GM21529 (cell line): Measurements from ENCODE around the gene AP1S1.
"Not testable (repeated sequence)": the region's sequence is repeated elsewhere in the genome, so short reads cannot be mapped to it uniquely, and the experiment has no call there.

Source experiments
- ATAC-seq: cut with Tn5 transposase; IDR thresholded peaks from one replicate; pipeline ENCODE4 v1.9.1; 2021; ENCODE audit not compliant: unreplicated experiment

Gene AP1S1

GRCh38 chr7:101124376-101125056, 29.8 kb upstream of the AP1S1 start:
- no peak for ATAC-seq

- peak; percentile 67 for ATAC-seq
These were observed 28.2 kb upstream of the AP1S1 start for GRCh38 chr7:101125989-101126650.

- peak; percentile 44 for ATAC-seq
These were observed 27.4 kb upstream of the AP1S1 start, which contains the start of gene SERPINE1 for GRCh38 chr7:101126651-101127459. Gene SERPINE1 (plus strand): TSS chr7:101127104. CDS start chr7:101128394, 1,290 bp downstream.

GRCh38 chr7:101127460-101128039, 26.7 kb upstream of the AP1S1 start:
- ATAC-seq = no peak

GRCh38 chr7:101128040-101128834, 26.0 kb upstream of the AP1S1 start:
- ATAC-seq = no peak

- ATAC-seq = no peak
These were observed 24.6 kb upstream of the AP1S1 start for GRCh38 chr7:101129603-101130117.

GRCh38 chr7:101132626-101133600, 21.4 kb upstream of the AP1S1 start:
- ATAC-seq = not testable (repeated sequence)

- ATAC-seq = no peak
These were observed 20.5 kb upstream of the AP1S1 start for GRCh38 chr7:101133621-101134398.

GRCh38 chr7:101134399-101134980, 19.8 kb upstream of the AP1S1 start:
- ATAC-seq = no peak

GRCh38 chr7:101137651-101138212, 16.5 kb upstream of the AP1S1 start:
- no peak for ATAC-seq

- ATAC-seq = peak; percentile 74
These were observed 15.9 kb upstream of the AP1S1 start for GRCh38 chr7:101138213-101138870.

- ATAC-seq = no peak
These were observed 14.0 kb upstream of the AP1S1 start for GRCh38 chr7:101140339-101140699.

GRCh38 chr7:101140746-101141382, 13.4 kb upstream of the AP1S1 start:
- no peak for ATAC-seq

- ATAC-seq = no peak
These were observed 2.2 kb upstream of the AP1S1 start for GRCh38 chr7:101151908-101152651.

GRCh38 chr7:101154693-101155102, 422 bp downstream of the AP1S1 start:
- ATAC-seq = peak; percentile 14

- no peak for ATAC-seq
These were observed 1.0 kb downstream of the AP1S1 start for GRCh38 chr7:101155303-101155702.
